GM13977 (cell line): Measurements from ENCODE around the gene PGAP6.

Experiments used
- DNase-seq: peaks from one replicate; pipeline ENCODE4 v3.0.0; 2012; ENCODE audit warnings: low spot score
- in situ Hi-C: fragments of 300-500 bp; cut with MboI; formaldehyde crosslinking; loops from one replicate; pipeline ENCODE4 v1.12.0; 2022; ENCODE audit warnings: low sequenced_read_pairs, low pct_unique_long_range_greater_than_20kb, mixed read lengths, inconsistent platforms; ENCODE audit not compliant: unreplicated experiment
- TF ChIP-seq, protein P1 (sequence below): IDR thresholded peaks from 2 replicates; pipeline ENCODE4 v1.5.1; 2012; ENCODE audit warnings: mild to moderate bottlenecking, control low read depth; ENCODE audit not compliant: insufficient read depth; ENCODE audit errors: extremely low read depth, missing control alignments

Gene PGAP6

DNA sequence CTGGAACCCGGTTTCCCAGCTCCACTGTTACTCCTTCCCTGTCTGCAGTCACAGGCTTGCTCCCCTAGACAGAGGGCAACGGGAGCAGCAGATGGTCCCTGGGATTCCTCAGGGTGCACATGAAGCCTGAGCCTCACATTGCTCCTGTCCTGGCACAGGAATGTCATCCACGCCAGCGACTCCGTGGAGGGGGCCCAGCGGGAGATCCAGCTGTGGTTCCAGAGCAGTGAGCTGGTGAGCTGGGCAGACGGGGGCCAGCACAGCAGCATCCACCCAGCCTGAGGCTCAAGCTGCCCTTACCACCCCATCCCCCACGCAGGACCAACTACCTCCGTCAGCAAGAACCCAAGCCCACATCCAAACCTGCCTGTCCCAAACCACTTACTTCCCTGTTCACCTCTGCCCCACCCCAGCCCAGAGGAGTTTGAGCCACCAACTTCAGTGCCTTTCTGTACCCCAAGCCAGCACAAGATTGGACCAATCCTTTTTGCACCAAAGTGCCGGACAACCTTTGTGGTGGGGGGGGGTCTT is 18.3 kb upstream of the PGAP6 start:
- no peak for DNase-seq

DNA sequence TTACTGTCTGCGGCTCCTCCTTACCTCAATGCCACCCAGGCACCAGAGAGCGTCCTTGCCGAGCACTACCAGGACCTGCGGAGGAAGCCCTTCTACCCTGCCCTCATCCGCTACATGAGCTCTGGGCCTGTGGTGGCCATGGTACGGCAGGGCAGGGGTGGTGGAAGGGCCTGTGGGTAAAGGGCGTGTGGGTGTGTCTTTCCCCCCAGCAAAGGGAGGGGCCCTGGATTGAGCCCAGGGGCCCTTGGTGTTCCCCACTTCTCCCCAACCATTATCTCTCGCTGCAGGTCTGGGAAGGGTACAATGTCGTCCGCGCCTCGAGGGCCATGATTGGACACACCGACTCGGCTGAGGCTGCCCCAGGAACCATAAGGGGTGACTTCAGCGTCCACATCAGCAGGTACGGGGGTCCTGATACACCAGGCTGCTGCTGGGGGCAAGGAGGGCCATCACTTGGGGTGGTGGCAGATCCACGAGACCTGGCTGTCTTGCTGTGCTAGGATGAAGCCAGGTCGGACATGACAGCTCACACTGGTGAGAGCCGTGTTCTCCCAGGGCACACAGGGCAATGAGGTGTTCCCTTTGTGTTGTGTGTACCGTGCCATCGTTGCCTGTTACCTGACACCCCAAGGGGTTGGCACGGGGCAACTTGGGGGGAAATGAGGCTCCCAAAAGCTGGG is 17.7 kb upstream of the PGAP6 start:
- no peak for DNase-seq
- TF ChIP-seq, protein P1, sequence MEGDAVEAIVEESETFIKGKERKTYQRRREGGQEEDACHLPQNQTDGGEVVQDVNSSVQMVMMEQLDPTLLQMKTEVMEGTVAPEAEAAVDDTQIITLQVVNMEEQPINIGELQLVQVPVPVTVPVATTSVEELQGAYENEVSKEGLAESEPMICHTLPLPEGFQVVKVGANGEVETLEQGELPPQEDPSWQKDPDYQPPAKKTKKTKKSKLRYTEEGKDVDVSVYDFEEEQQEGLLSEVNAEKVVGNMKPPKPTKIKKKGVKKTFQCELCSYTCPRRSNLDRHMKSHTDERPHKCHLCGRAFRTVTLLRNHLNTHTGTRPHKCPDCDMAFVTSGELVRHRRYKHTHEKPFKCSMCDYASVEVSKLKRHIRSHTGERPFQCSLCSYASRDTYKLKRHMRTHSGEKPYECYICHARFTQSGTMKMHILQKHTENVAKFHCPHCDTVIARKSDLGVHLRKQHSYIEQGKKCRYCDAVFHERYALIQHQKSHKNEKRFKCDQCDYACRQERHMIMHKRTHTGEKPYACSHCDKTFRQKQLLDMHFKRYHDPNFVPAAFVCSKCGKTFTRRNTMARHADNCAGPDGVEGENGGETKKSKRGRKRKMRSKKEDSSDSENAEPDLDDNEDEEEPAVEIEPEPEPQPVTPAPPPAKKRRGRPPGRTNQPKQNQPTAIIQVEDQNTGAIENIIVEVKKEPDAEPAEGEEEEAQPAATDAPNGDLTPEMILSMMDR: no peak
- in situ Hi-C loops: no loop called here

More for the DNA sequence above, 18.3 kb upstream of the PGAP6 start:
- in situ Hi-C loops: no loop called here
- TF ChIP-seq, protein P1: no peak

GRCh38 chr16:398561-399339 is 17.0 kb upstream of the PGAP6 start:
- no peak for DNase-seq
- in situ Hi-C loops: no loop called here
- TF ChIP-seq, protein P1: no peak

- TF ChIP-seq, protein P1: no peak
- DNase-seq: peak; percentile 60
- in situ Hi-C loops: no loop called here
Observed at GRCh38 chr16:397736-398332, 16.1 kb upstream of the PGAP6 start.

DNA sequence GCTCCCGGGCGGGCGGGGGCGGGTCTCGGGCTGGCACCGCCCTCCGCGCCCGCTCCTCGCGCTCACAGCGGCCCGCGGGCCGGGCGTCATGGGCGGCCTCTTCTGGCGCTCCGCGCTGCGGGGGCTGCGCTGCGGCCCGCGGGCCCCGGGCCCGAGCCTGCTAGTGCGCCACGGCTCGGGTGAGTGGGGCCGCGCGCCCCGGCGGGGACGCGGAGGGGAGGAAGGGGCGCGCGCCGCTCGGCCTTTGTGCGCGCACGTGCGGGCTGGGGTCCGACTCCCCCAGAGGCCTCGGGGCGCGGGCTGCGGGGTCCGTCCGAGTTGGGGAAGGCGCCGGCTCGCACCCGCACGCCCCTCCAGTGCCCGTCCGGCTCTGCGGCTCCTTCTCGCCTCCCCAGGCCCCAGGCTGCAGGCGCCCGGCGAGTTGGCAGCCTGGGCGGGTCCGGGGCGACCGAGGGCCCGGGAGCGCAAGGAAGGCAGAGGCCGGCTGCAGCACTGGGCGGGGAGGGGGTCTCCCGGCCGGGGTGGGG is 15.4 kb upstream of the PGAP6 start, which contains the start of gene NME4:
NME4 (plus strand) TSS at position 65 of the 527 bp plus-strand sequence; CDS start at position 89, 24 bp downstream.
- in situ Hi-C loops: no loop called here
- DNase-seq: peak; percentile 74
- TF ChIP-seq, protein P1: no peak

GRCh38 chr16:396605-397004 is 14.8 kb upstream of the PGAP6 start:
- DNase-seq: peak; percentile 67
- in situ Hi-C loops: no loop called here
- TF ChIP-seq, protein P1: no peak
